AG20443 (cell line): ENCODE measurements around the gene PRKCA.

ENCODE experiments used
- DNase-seq: peaks from one replicate; pipeline ENCODE4 v3.0.0; 2012; ENCODE audit warnings: low spot score, mixed read lengths

Gene PRKCA

DNA sequence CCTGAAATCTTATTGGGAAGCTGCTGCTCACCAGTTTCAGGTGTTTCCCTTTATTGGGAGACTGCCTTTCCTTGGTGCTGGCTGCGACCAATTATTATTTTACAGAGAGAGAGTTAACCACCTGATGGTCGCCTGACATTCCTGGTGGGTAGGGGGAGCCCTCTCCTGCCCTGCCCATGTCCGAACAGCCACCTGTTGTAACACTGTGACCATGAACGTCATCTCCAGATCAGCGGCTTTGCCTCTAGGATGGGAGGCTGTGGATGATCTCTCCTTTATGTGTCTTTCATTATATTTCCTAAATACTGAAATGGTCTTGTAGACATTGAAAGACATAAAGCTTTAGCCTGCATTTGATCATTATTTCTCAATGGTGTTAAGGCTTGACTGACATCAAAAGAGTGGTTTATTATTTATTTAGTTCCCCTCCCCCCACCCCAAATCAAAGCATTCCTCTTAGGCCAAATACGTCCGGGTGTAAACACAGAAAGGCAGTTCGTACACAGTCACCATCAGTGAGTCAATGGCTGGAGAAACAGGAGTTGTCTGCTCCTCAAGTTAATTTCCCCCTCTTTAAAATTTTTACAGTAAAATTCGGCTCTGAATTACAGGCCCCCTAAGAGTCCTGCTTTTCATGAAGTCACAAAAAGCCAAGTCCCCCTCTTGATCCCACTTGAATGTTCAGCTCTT, 474.7 kb downstream of the PRKCA start:
- no peak for DNase-seq

DNA sequence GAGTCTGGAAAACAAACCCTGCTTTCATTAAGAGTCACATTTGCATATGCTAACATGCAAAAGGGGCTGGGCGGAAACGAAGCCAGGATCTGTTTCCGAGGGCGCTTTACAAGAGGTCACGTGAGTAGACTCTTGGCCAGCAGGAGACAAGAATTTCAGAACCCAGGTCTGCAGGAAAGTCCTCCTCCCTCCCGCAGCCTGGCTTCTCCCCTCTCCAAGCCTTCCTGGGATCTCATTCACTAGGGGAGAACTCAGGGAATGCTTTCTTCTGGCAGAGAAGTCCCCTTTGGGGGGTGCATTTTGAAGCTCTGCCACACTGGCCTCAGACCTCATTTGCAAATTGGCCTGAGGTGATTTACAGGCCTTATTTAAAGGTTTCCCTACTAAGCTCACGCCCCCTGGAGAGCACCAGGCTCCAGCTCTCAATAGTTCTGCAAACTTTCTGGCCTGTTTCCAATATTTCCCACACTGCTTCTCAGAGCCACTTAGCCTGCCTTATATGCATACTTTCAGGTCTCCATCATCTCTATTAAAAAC, 475.3 kb downstream of the PRKCA start:
- DNase-seq: no peak

DNA sequence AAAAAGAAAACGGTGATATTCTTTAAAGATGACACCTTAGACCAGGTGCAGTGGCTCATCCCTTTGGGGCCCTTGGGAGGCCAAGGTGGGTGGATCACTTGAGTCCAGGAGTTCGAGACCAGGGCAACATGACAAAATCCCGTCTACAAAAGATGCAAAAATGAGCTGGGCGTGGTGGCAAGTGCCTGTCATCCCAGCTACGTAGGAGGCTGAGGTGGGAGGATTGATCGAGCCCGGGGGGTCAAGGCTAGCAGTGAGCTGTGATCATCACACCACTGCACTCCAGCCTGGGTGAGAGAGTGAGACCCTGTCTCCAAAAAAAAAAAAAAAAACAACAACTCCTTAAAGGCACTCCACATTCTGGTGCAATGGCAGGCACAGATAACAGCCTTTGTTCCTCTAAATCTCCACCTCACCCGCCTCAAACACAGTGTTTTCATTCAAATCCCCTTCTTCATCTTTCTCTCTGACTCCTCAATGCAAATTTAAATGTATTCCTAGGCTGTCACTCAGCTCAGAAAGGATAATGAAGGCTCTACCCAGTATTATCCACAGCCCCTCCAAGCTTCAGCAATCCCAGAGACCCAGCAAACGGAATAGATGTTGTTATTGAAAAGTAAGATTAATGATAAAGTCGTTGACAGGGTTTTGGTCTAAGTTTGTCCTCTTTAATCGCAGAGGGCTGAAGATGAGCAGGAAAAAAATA, 476.3 kb downstream of the PRKCA start:
- DNase-seq: no peak

DNA sequence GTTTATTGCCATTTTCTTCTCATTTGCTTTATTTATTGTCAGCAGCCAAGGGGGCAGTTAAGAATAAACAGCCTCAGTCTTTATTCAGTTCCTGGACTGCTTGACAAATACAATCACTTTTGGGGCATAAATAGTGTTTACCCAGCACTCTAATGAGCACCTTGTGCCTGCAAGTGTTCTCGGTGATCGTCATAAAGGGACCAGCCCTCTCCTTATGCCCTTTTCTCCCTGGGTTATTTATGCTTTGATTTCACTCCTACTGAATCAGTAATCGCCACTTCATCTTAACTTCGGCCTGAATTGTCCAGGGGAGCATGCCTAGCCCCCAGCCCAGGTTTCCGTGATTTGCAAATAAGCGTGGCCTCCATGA, 476.8 kb downstream of the PRKCA start:
- DNase-seq: no peak

DNA sequence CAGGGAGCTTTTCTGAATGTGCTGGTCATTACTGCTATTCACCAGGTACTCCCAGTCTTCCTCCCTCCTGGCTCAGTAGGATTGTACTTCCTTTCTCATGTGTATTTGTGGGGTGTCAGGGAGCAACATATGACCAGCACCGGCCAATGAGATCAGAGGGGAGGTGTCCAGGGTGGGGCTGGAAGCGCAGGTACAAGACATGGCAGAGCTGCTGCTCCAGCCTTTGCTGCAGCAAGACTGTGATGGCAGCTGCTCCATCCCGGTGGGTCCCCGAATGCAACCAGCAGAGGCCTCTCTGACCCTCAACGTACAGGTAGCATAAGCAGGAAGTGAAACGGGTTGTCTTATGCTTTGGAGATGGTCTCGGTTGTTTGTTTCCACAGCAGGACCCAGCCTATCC, 478.7 kb downstream of the PRKCA start:
- no peak for DNase-seq

DNA sequence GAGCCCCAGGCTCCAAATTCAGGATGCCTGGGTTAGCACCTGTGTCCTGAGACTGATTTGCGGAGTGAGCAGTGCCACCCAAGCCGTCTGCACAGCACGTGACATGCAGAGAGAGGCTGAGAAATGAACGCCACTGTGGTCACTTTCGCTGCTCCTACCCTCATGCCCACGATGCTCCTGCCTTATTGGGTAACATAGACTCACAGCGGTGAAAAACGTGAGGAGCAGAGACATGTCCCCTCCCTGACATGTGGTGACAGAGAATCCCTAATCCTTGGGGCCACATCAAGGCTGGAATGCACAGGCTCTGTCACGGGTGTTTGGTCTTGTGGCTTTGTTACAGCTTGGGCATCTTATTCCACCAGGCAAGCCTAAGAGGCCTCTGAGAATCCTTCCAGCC, 480.4 kb downstream of the PRKCA start:
- no peak for DNase-seq

DNA sequence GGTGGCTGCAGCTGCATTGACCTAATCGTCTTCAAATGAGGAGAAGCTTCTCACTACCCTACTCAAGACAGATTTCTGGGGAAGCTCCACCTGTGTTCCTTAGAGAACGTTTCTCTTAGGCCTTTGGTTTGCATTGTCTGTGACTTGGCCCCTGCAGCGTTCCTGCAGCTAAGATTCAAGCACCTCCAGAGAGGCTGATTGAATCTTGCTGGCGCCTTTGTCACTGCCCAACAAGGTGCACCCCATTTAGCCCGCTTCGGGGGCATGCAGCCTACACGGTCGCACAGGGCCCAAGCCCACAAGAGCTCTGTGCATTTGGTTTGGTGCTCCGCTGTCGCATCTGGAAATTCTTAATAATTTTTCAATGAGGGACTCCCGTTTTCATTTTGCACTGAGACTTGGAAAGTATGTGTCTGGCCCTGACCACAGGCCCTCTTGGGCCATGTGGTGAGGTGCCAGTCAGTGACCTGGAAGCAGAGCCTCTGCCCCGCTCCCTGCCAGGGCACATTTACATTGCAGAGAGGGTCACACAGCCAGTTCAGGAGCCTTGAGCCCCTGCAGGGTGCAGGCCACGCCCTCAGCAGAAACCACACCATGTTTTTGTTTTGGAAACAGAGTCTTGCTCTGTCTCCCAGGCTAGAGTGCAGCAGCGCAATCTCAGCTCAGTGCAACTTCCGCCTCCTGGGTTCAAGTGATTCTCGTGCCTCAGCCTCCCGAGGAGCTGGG, 481.4 kb downstream of the PRKCA start:
- DNase-seq: no peak

DNA sequence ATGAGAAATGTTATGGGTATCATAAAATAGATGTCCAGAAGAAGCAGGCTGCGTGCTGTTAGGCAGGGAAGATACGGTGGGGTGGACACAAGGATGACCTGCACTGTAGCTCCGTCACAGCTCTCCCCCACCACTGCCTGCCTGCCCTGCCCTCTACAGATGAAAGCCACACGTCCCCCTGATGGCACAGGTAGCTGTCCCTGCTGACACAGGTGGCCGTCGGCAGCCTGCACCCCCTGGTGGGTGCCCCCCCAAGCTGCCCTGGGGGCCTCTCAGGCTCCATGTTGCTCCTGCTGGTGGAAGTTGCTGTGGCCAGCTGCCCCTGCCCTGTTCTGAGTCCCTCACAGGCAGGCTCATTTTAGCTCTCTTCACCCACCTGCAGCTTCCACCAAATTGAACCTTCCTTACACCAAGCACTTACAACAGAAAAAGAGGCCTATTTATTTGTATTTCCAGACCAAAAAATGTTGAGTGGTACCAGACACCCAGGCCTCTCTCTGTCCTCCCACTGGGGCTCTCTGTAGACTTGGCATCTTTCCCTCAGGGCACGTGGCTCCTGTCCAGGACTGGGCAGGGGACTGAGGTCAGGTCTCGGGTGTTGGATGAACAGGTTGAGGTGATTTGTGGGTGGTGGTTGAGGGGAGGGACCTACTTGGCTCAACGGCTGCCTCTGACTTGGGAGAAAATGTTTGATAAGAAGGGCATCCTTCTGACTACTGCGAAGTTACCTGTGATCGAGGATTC, 482.4 kb downstream of the PRKCA start:
- DNase-seq: no peak

DNA sequence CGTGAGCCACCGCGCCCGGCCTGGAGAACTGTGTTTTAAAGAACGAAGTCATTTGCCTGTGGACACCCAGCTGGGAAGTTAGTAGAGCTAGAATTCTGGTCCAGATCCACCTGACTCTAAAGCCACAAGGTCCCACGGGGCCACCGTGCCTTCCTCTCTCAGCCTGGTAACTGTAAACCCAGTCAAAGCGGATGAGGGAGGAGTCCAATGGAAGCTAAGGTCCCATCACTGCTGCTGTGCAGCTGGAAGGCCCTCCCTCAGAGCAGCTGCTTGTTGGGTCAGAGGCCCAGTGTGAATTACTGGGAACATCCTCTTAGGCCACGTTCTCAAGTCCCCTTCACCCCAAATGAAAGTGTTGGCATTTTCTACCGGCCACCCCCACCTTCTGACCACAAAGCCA, 483.7 kb downstream of the PRKCA start:
- no peak for DNase-seq

DNA sequence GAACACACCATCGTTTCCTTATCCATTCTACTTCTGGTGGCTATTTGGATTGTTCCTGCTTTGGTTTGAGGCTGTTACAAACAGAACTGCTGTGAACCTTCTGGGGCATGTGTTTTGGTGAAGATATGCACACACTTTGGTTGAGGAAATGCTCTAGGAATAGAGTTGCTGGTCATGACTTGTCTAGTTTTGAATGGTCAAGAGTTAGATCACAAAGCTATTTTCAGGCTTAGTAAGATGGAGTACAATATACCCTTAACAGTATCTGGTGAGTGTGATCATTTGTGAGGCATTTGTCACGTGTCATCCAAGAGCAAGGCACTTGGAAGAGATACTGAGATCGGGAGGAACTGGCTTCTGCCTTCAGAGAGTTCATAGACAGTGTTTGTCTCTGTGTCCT, 485.5 kb downstream of the PRKCA start:
- no peak for DNase-seq

DNA sequence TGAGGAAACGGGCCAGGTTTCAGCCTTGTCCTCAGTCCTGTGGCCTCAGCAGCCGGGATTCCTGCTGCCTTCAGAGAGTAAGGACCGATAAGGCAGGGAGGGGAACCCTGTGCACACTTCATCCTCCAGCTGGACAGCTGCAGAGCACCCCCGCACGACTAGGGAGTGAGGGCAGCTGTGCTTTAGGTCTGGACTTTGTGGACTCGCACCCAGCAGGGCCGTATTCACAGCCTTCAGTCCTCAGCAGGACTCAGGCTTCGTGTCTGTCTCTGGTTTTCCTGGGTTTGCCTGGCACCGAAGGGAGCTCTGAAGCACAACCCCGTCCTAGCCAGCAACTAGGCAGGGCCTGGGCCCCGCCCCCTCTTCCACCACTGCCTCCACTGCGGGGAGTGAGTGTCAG, 486.7 kb downstream of the PRKCA start:
- no peak for DNase-seq

DNA sequence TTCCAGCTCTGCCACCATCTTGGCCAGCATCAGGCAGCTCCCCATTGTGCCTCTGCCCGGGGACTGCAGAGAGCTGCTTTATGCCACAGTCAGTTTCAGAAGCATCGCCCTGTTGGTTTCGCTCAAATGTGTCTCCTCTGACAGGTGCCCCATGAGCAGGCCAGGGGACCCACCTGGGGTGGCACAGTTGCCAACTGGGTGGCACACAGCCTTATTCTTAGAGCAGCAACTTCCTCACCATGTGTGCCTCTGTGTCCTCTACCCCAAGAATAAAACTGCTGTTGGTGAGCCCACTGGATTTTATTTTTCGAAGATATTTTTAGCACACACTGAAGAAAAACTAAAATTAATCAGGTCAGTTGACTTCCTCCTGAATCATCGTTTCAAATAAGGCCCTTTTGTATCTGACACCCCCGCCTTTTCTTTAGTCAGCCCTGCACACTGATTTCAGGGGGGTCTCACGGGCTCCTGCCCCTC, 487.6 kb downstream of the PRKCA start:
- DNase-seq: no peak

DNA sequence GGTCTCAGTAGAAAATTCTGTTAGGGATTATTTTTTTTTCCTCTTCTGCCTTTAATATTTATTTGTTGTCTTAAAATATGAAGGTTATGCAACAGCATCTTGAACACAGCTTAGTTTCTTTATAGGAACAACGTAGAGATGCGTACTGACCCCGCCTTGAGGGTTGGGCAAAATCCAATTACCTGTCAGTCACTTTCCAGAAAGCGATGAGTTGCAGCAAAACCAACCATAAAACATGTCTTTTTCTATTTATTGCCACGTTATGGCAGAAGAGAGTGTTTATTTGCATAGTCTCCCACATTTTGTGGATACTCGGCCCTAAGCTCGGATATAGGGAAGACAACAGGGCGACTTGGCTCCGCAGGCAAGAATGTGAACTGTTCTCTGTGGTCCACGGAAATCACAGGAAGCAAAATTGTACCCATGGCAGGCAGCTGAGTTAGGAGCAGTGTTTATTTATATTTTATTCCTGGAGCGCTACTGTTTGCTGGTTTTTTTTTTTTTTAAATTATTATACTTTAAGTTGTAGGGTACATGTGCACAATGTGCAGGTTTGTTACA, 488.2 kb downstream of the PRKCA start:
- no peak for DNase-seq

DNA sequence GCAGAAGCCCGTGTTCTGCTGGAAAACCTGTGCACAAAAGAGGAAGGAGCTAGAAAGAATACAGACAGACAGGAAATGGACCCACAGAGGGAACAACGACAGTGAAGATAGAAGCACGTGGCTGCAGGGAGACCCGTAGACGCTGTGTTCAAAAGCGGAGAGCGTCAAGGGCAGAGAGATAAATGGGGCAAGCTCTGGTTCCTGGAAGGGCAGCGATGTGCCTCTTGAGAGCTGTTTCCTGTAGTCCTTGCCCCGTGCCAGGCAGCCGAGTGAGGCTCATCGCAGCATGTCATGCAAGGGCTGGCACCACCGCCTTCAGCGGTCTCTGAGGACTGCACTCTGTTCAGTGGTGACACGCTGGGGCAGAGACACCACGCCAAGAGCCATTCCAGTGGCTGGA, 488.9 kb downstream of the PRKCA start:
- DNase-seq: no peak

DNA sequence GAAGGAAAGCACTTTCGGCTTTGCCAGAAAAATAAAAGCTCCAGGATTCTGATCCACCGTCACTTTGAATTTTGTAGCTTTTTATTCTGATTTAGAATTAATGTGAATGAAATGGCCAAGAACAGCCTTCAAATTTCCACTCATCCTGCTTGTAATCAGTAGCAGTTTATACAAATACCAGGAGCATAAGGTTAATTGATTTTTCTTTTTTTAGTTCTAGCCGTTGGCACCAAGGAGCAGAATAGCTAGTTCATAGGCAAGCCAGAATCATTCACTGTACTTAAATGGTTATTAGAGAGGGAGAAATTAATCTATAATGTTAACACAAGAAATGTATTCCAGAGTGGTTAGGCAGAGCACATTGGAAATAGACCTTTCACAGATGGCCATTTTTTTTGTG, 491.4 kb downstream of the PRKCA start:
- DNase-seq: no peak

DNA sequence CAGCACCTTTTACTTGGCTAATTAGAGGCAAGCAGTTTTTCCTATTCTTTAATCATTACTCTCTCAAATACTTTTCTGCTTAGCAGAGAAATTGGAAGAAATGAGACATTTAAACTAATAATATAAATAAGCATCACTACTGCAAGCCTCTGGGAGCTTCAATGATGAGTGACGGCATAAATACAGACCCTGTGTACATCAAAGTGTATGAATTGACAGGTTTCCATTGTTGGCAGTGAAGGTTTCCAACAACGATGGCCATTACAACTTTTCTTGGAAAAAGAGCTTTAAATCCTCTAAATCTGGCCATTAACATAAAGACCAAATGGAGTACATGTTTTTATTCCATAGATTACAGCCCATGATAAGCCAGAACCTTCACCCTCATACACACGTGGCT, 493.1 kb downstream of the PRKCA start:
- no peak for DNase-seq

DNA sequence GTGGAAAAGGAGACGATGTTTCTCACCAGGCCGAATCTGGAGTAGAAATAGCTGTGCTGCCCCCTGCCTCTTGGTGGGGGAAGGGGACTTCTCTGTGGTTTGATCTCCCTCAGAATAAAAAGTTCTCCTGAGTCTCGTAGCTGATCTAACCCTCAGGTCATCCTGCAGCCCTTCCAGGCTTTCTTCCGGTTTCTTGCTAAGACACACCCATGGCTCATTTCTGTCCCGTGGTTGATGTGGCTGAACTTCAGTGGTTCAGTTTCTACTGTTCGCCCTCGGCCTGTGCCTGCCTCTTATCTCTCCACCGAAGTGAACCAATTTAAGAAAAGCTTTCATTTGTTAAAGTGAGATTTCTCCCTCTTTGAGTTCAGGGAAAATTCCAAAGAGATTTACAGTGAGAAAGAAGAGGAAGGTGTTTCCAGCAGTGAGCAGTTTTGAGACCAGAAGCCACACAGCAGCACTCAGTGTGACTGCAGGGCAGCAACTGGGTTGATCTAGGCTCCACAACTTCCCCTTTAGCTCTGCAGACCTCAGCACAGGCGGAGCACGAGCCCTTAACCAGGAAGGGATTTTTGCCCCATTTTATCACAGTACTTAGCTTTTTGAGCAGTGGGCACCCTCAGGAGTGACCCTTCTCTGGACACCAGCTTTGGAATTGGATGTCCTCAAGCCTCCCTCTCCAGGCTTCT, 497.6 kb downstream of the PRKCA start:
- no peak for DNase-seq

DNA sequence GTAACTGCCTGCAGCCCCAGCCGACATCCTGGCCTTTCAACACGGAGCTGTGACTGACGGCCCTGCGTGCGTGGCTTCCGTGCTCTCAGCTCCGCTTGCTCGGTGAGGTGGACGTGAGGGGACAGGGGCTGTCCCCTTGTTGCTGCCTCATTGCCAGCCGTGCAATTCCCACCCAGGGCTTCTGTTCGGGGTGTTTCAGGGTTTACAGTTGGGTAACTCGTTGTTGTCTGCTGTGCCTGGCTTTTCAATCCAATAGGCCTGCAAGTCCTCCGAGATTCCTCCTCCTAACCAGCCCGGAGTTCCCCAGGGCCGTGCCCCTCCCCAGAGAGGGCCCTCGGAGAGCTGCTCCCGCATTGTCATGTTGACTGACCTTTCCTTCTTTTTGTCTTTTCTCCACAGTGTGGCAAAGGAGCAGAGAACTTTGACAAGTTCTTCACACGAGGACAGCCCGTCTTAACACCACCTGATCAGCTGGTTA, 501.1 kb downstream of the PRKCA start:
- DNase-seq: no peak

DNA sequence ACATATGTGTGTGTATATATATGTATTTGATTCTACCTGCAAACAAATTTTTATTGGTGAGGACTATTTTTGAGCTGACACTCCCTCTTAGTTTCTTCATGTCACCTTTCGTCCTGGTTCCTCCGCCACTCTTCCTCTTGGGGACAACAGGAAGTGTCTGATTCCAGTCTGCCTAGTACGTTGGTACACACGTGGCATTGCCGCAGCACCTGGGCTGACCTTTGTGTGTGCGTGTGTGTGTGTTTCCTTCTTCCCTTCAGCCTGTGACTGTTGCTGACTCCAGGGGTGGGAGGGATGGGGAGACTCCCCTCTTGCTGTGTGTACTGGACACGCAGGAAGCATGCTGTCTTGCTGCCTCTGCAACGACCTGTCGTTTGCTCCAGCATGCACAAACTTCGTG, 503.2 kb downstream of the PRKCA start:
- DNase-seq: no peak

DNA sequence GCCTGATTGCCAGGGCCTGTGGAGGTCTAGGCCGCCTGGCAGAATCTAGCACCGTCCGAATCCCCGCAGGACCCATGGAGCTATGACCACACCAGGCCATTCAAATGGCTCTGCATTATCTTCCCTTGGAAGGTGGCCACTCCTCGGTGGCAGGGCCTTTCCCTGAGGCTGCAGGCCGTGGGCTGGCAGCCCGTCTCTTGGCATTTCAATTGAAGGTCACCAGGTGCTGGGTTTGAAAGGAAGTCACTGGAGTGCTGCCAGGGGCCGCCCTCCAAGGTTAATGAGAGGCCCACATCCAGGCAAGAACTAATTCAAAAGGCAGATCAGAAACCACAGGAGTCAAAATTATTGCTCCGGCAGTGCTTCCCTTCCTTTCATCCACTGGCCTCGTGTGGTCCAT, 504.8 kb downstream of the PRKCA start:
- no peak for DNase-seq

DNA sequence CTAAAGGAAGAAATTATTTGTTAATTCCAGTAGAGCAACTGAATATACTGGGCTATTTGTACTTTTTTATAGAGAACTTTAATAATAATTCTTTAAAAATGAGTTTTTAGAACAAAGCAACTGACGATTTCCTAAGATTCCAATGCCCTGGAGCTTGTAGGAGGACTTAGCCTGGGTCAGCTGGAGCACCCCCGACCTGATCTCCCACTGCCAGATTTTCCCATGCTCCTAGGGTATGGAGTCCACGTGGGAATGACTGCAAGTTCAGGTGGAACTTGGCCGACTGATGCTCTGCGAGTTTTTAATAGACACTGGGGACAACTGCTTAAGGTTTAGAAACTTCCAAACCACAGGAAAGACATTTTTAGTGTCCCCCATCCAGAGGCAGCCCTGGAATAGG, 507.0 kb downstream of the PRKCA start:
- DNase-seq: no peak
